Measurements from ENCODE around the gene ARL15. TPM values are rescaled to one million over a fixed set of nuclear protein-coding genes. Genes with fewer than 3 reads are reported as not detected.

The ARL15 gene
- total and polyA plus RNA-seq, 9 of the 15 experiments (the other 6 are each of a cell fraction or from before 2014, with no cell fraction given) = 18.5 to 80.4 (median 57.0) TPM

DNA sequence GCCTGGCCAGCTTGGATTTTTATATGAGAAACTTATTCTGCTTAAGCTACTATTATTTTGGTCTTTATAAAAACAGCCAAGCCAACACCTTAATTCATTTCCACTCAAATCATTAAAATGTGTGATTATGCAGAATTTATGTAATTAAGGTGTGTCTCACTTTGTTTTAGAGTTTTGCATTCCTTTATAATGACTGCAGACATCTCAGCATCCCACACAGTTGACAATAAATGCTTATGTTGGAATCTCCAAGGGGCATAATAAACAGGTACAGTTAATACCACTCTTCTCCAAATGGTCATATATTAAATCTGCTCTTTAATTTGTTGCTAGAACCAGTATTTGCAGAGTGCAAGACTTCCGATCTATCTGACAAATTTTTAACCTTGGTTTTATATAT is 34.3 kb downstream of the ARL15 start:
- BruUV-seq (replicated peaks) = no TSS peak
- in situ Hi-C loops (cut with MboI) (no loop called here), intact Hi-C loops (cut with micrococcal nuclease) (no loop called here)
- H3K27ac ChIP-seq (ENCODE audit: extremely low read depth, low read depth, low read length) = no peak overlapping the region
- H4K20me1 ChIP-seq (replicated peaks; ENCODE audit: control insufficient read depth, insufficient read depth, low read length) = peaks cover 6% of the 10 kb centered on the region; the same call in 1 of the 2 replicates
- no peak overlapping the region for H2AFZ ChIP-seq (ENCODE audit: low read depth, low read length)
- DNase-seq (ENCODE audit: extremely low read depth in 1 of 4, low spot score in 3 of 4) (no peak), FAIRE-seq (no peak), ATAC-seq (no peak)
- no peaks in the 10 kb centered on the region; the same call in 1 of the 2 replicates for H3K9me3 ChIP-seq (replicated peaks; ENCODE audit: control insufficient read depth, insufficient read depth, low read depth, low read length)
- no peaks in the 10 kb centered on the region for H3K9me1 ChIP-seq (ENCODE audit: control insufficient read depth, insufficient read depth, low read length)
- no peak overlapping the region for H3K4me2 ChIP-seq (ENCODE audit: insufficient read depth, low read length)
- no peaks in the 10 kb centered on the region for H3K27me3 ChIP-seq (ENCODE audit: control insufficient read depth in 2 of 2, insufficient read depth in 2 of 2, low read length in 2 of 2)
- no peak overlapping the region for H3K4me3 ChIP-seq
- CTCF ChIA-PET (ENCODE audit: low intra/inter-chr PET ratio) = no interaction called here
- 94% methylated on average over 1 of the region's 1 CpG for WGBS (ENCODE audit: insufficient coverage, low coverage, missing lambda C conversion rate)
- peaks cover 94% of the 10 kb centered on the region for H3K79me2 ChIP-seq (ENCODE audit: control insufficient read depth, insufficient read depth, low read length)
- H3K36me3 ChIP-seq (ENCODE audit: control insufficient read depth, insufficient read depth, low read length) = peaks cover 33% of the 10 kb centered on the region
- POLR2A ChIA-PET = interaction anchor here (0.7 to 1.5 kb wide), 3 partner anchors 9 to 37 kb away, joined by 3 to 6 read pairs (median 5); no protein-coding TSS in a partner anchor
- H3K9ac ChIP-seq (ENCODE audit: insufficient read depth in 1 of 2, low read depth in 2 of 2, low read length in 2 of 2) = no peak overlapping the region
- peaks cover 10 to 43% of the 10 kb centered on the region in 2 experiments for H3K4me1 ChIP-seq (replicated peaks in 1 of 2; ENCODE audit: control insufficient read depth in 2 of 2, insufficient read depth in 2 of 2, low read length in 2 of 2)
- TF ChIP-seq MIER1 (IDR thresholded peaks at IDR 0.05; ENCODE audit: low read depth) (no peak), MEF2A (IDR thresholded peaks at IDR 0.05; ENCODE audit: control insufficient read depth, low read depth, low read length) (no peak), ZNF280A (IDR thresholded peaks at IDR 0.05; ENCODE audit: low read depth, partially characterized antibody) (no peak), ZNF592 (IDR thresholded peaks at IDR 0.05) (no peak), GTF2F1 (IDR thresholded peaks at IDR 0.05; ENCODE audit: low read depth, low read length) (no peak), CREB1 (IDR thresholded peaks at IDR 0.05) (no peak), CREB1 (CRISPR knock-in tag; IDR thresholded peaks at IDR 0.05) (no peak), NRF1 (conservative IDR thresholded peaks at IDR 0.05 in 1 of 2, IDR thresholded peaks at IDR 0.05 in 1 of 2) (no peak), SRSF3 (IDR thresholded peaks at IDR 0.05; ENCODE audit: insufficient read depth, low read length) (no peak), ZNF24 (IDR thresholded peaks at IDR 0.05) (no peak)
- TF ChIP-seq, protein P1, sequence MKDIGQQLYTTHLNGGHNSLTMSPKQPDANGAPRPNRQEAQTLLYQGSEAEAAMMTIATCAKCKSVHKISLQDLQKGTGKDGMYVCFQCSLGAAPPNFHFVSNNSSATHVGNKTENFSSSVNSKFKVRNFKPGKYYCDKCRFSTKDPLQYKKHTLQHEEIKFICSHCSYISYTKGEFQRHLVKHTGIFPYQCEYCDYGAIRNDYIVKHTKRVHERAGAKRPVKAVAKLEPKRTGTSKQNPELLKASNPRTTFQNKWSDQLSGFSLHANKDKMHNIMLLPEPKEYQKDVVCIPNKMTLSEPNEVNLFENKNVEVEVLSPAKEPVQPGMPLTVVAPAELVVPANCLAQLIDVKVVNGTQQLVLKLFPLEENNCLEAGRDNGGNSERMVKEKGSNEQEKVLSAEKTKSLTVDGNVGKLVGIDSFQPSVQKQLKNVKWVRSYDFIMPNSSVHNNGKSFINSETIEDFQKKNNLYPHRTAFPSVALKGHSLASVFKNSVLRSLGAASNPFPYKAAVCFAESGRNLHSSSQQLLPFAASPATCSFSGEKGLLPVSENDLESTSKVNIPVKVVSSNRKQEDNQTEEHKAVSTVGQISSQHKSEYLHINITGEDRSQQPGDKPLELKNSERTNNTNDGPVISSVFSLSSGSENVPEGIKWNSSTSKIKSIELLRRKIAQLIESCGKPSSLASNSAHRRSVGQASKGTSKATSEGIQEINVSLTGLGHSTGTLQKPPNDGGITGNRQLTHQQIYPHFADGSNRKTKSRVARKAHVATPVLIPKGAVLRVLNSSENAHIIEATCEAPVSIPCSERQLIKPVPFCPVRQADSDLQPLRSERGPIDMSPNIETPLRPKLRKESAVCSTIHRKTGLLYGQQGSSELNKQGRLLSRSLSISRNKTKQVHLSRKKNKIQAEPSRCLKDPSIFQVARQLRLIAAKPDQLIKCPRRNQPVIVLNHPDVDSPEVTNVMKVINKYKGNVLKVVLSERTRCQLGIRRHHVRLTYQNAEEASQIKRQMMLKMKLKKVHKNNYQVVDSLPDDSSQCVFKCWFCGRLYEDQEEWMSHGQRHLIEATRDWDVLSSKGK (CRISPR knock-in tag; IDR thresholded peaks at IDR 0.05) = no peak
- TF ChIP-seq, protein P2, sequence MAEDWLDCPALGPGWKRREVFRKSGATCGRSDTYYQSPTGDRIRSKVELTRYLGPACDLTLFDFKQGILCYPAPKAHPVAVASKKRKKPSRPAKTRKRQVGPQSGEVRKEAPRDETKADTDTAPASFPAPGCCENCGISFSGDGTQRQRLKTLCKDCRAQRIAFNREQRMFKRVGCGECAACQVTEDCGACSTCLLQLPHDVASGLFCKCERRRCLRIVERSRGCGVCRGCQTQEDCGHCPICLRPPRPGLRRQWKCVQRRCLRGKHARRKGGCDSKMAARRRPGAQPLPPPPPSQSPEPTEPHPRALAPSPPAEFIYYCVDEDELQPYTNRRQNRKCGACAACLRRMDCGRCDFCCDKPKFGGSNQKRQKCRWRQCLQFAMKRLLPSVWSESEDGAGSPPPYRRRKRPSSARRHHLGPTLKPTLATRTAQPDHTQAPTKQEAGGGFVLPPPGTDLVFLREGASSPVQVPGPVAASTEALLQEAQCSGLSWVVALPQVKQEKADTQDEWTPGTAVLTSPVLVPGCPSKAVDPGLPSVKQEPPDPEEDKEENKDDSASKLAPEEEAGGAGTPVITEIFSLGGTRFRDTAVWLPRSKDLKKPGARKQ (CRISPR knock-in tag; IDR thresholded peaks at IDR 0.05) = no peak

Measured in K562 (cell line).